ENCODE data around the gene FAR2. TPM values are rescaled to one million over a fixed set of nuclear protein-coding genes. Genes with fewer than 3 reads are reported as not detected.

Gene FAR2
- total and polyA plus RNA-seq, 2 of the 13 experiments (the other 11 are each of a cell fraction or from before 2014, with no cell fraction given): not detected

GRCh38 chr12:29343022-29343799 is 194.1 kb downstream of the FAR2 start:
- Histone ChIP-seq H3K9ac (ENCODE audit: insufficient read depth, low read depth, low read length) (no peak overlapping the region), H3K27me3 (ENCODE audit: control insufficient read depth in 1 of 2, insufficient read depth in 2 of 2, low read length in 2 of 2) (no peaks in the 10 kb centered on the region), H3K4me1 (ENCODE audit: insufficient read depth, low read length) (no peaks in the 10 kb centered on the region), H3K4me2 (ENCODE audit: low read depth, low read length) (no peak overlapping the region), H3K27ac (ENCODE audit: extremely low read length, insufficient read depth, low read length) (no peak overlapping the region), H3K4me3 (replicated peaks in 1 of 3; ENCODE audit: insufficient read depth in 1 of 3, low read depth in 2 of 3, low read length in 3 of 3) (no peak overlapping the region), H4K20me1 (ENCODE audit: insufficient read depth, low read length) (no peaks in the 10 kb centered on the region), H2AFZ (ENCODE audit: low read length) (no peak overlapping the region), H3K79me2 (ENCODE audit: insufficient read depth, low read length) (no peaks in the 10 kb centered on the region), H3K9me3 (ENCODE audit: low read length) (no peaks in the 10 kb centered on the region), H3K36me3 (replicated peaks in 1 of 2; ENCODE audit: control insufficient read depth in 1 of 2, insufficient read depth in 2 of 2, low read length in 2 of 2) (peaks cover 7 to 20% of the 10 kb centered on the region in 2 experiments)
- 98% methylated on average over 2 of the region's 2 CpGs for WGBS (ENCODE audit: low lambda C conversion rate)
- intact Hi-C loops (cut with micrococcal nuclease; ENCODE audit: unreplicated experiment) (no loop called here), in situ Hi-C loops (cut with HindIII; ENCODE audit: extremely low pct_ligation_motif_present, low pct_unique_long_range_greater_than_20kb) (no loop called here)
- CTCF ChIA-PET (ENCODE audit: low intra/inter-chr PET ratio, low total read pairs): no interaction called here
- no peak for DNase-seq (ENCODE audit: low spot score)
- no TSS peak for BruUV-seq (replicated peaks)
- FAIRE-seq: no peak
- ATAC-seq: no peak
- POLR2A ChIA-PET: no interaction called here
- no peak for TF ChIP-seq SKI (IDR thresholded peaks at IDR 0.05; ENCODE audit: partially characterized antibody)
- TF ChIP-seq, protein P1, sequence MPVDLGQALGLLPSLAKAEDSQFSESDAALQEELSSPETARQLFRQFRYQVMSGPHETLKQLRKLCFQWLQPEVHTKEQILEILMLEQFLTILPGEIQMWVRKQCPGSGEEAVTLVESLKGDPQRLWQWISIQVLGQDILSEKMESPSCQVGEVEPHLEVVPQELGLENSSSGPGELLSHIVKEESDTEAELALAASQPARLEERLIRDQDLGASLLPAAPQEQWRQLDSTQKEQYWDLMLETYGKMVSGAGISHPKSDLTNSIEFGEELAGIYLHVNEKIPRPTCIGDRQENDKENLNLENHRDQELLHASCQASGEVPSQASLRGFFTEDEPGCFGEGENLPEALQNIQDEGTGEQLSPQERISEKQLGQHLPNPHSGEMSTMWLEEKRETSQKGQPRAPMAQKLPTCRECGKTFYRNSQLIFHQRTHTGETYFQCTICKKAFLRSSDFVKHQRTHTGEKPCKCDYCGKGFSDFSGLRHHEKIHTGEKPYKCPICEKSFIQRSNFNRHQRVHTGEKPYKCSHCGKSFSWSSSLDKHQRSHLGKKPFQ (CRISPR knock-in tag; IDR thresholded peaks at IDR 0.05; ENCODE audit: insufficient replicate concordance): no peak
- no peak for TF ChIP-seq ZMAT3 (CRISPR knock-in tag; conservative IDR thresholded peaks at IDR 0.05)
- no peak for TF ChIP-seq POLR2AphosphoS2 (IDR thresholded peaks at IDR 0.05; ENCODE audit: low read depth, low read length)
- TF ChIP-seq CBFB (CRISPR knock-in tag; IDR thresholded peaks at IDR 0.05): no peak
- no peak for TF ChIP-seq REL (CRISPR knock-in tag; conservative IDR thresholded peaks at IDR 0.05)
- TF ChIP-seq DPF2 (CRISPR knock-in tag; IDR thresholded peaks at IDR 0.05; ENCODE audit: borderline replicate concordance, low read depth): no peak
